Esophagus squamous epithelium (tissue), 5 donors: ENCODE measurements around the gene DUSP16. TPM values are rescaled to one million over a fixed set of nuclear protein-coding genes. Genes with fewer than 3 reads are reported as not detected.
A peak's percentile ranks its signal among the peaks of the same experiment; 100 is the strongest.

Source experiments
- DNase-seq: peaks from one replicate; lab custom pipeline; 2025; lab: John Stamatoyannopoulos, UW
- H3K27ac ChIP-seq, 4 donors: fragments of 200-600 bp; sonication (generic); one replicate each; pipeline ENCODE4 v1.5.1; 2016 to 2019; ENCODE audit warnings: mild to moderate bottlenecking in 1 of 4
- H3K27me3 ChIP-seq, 4 donors: fragments of 200-600 bp; sonication (generic); 1 replicate in 3 of 4; 2 replicates in 1 of 4; pipeline versions ENCODE4 v1.5.1 to v1.6.0; 2017 to 2021; ENCODE audit warnings: antibody characterized with exemption in 1 of 4
- H3K36me3 ChIP-seq, 3 donors: fragments of 200-600 bp; sonication (generic); one replicate each; pipeline ENCODE4 v1.5.1; 2016 to 2019
- H3K4me1 ChIP-seq, 3 donors: fragments of 200-600 bp; sonication (generic); one replicate each; pipeline ENCODE4 v1.5.1; 2017 to 2019
- H3K4me3 ChIP-seq, 4 donors: fragments of 200-600 bp; sonication (generic); 1 replicate in 3 of 4; 2 replicates in 1 of 4; pipeline ENCODE4 v1.5.1; 2016 to 2019; ENCODE audit warnings: mild to moderate bottlenecking in 2 of 4, moderate library complexity in 1 of 4
- H3K9me3 ChIP-seq, 3 donors: fragments of 200-600 bp; sonication (generic); one replicate each; pipeline ENCODE4 v1.5.1; 2016 to 2019
- POLR2A ChIP-seq, 4 donors: fragments of 450-650 bp; IDR thresholded peaks; one replicate each; pipeline ENCODE4 v1.6.1; 2017; ENCODE audit warnings: antibody characterized with exemption in 4 of 4, mild to moderate bottlenecking in 4 of 4, moderate library complexity in 3 of 4
- WGBS, 2 donors: methylation state at CpG; one replicate each; pipeline ENCODE4 v1.1.5; 2018; 5-methylcytosine and 5-hydroxymethylcytosine counted together
- intact Hi-C: fragments of 100-400 bp; cut with DNase I; formaldehyde crosslinking; loops from one replicate; pipeline ENCODE4 v1.15.0; 2022
- total RNA-seq, 4 donors: library from RNA; depleted of rRNA; stranded (reverse); fragments of >200 nt; gene quantifications; one replicate each; pipeline ENCODE4 v1.1.0, GENCODE V29; 2016
- TF ChIP-seq, protein P1 (sequence below), 6 experiments: fragments of 450-650 bp in 4 of 6; fragments of 200-600 bp in 2 of 6; sonication (generic) in 2 of 6; IDR thresholded peaks; one replicate each; pipeline ENCODE4 v1.5.1; 2016 to 2019; ENCODE audit warnings: antibody characterized with exemption in 6 of 6, mild to moderate bottlenecking in 4 of 6, moderate library complexity in 4 of 6
- donor health status: DM: yes; HTN: yes; CAD: no.

Gene DUSP16
- total RNA-seq, 4 donors from 2014 or later, result 15.6 to 27.9 (median 16.5) TPM

DNA sequence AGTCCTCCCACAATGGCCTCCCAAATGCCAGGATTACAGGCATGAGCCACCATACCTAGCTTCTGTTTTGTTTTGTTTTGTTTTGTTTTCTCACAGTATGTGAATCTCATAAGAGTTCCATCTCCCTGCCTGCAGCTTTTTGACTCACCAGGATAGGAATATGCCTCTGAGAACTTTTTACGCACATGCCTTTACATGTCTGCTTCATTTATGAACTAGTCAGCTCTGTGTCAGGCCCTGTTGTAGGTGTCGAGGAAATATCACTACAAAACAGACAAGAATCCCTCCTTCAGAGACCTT lies 116.8 kb downstream of the DUSP16 start:
- no peak for DNase-seq
- 30 to 57% methylated on average over 2 of the region's 2 CpGs for WGBS, 2 donors
- H3K36me3 ChIP-seq, result no peaks in the 10 kb centered on the region
- H3K9me3 ChIP-seq, result no peaks in the 10 kb centered on the region
- peaks cover 0 to 62% (median 35%) of the 10 kb centered on the region in 3 donors for H3K4me1 ChIP-seq
- TF ChIP-seq POLR2A (IDR thresholded peaks at IDR 0.05), result no peak
- TF ChIP-seq, protein P1, sequence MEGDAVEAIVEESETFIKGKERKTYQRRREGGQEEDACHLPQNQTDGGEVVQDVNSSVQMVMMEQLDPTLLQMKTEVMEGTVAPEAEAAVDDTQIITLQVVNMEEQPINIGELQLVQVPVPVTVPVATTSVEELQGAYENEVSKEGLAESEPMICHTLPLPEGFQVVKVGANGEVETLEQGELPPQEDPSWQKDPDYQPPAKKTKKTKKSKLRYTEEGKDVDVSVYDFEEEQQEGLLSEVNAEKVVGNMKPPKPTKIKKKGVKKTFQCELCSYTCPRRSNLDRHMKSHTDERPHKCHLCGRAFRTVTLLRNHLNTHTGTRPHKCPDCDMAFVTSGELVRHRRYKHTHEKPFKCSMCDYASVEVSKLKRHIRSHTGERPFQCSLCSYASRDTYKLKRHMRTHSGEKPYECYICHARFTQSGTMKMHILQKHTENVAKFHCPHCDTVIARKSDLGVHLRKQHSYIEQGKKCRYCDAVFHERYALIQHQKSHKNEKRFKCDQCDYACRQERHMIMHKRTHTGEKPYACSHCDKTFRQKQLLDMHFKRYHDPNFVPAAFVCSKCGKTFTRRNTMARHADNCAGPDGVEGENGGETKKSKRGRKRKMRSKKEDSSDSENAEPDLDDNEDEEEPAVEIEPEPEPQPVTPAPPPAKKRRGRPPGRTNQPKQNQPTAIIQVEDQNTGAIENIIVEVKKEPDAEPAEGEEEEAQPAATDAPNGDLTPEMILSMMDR (IDR thresholded peaks at IDR 0.05), result no peak
- H3K27me3 ChIP-seq, result no peaks in the 10 kb centered on the region
- H3K4me3 ChIP-seq, result no peak overlapping the region
- H3K27ac ChIP-seq, result no peak overlapping the region
- intact Hi-C loops, result no loop called here

DNA sequence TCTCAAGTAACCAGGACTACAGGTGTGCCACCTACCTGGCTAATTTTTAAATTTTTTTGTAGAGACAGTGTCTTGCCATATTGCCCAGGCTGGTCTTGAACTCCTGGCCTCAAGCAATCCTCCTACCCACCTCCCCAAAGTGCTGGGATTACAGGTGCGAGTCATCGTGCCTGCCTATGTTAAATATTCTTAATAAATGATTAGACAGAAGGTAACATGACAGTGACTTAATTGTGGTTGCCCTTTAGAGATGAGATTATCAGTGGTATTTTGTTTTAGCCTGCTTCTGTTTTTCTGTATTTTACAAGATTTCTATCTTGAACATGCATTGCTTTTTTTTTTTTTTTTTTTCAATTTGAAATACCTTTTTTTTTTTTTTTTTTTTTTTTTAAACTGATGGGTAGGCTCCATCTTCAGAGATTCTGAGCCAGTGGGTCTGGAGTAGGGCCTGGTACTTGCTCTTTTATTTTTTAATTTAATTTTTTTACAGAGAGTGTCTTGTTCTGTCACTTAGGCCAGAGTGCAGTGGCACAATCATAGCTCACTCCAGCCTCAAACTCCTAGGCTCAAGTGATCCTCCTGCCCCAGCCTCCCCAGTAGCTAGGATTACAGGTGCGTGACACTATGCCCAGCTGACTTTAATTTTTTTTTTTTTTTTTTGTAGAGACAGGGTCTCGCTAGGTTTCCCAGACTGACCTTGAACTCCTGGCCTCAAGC lies 117.3 kb downstream of the DUSP16 start:
- no peak for DNase-seq
- WGBS, 2 donors, result 74 to 86% methylated on average over 4 of the region's 4 CpGs
- H3K27ac ChIP-seq, result peak overlapping the region in 1 of 4 donors; percentile 73
- no peaks in the 10 kb centered on the region for H3K36me3 ChIP-seq
- H3K9me3 ChIP-seq, result no peaks in the 10 kb centered on the region
- H3K4me3 ChIP-seq, result no peak overlapping the region
- H3K4me1 ChIP-seq, result peaks cover 0 to 67% (median 35%) of the 10 kb centered on the region in 3 donors
- no peaks in the 10 kb centered on the region for H3K27me3 ChIP-seq
- no peak for TF ChIP-seq POLR2A (IDR thresholded peaks at IDR 0.05)
- TF ChIP-seq, protein P1 (IDR thresholded peaks at IDR 0.05), result no peak
- intact Hi-C loops, result no loop called here

DNA sequence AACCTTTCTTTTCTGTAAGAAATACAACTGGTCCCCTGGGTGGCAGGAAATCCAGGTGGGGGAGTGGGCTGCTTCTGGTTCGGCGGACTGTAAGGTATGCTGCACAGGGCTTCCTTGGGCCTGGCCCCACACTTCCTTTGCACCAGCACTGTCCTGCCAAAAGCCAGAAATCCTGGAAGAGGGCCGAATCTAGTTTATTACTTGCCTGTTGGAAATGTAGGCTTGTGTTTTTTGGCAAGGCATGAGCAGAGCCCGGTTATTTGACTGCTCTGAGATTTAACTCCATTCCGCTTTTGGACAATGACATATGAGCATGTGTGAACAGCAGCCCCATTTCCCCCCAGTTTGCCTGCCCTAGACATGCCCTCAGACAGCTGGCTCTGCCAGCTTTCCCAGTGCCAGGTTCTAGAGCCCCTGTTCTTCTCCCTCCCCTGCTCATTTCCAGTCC lies 119.2 kb downstream of the DUSP16 start:
- H3K27me3 ChIP-seq, result no peaks in the 10 kb centered on the region
- peaks cover 0 to 61% (median 30%) of the 10 kb centered on the region in 3 donors for H3K4me1 ChIP-seq
- WGBS, 2 donors, result 0 to 23% methylated on average over 2 to 5 of the region's 5 CpGs
- intact Hi-C loops, result no loop called here
- no peak overlapping the region for H3K4me3 ChIP-seq
- H3K27ac ChIP-seq, result peak overlapping the region; percentile 44 to 73 (median 60)
- H3K9me3 ChIP-seq, result no peaks in the 10 kb centered on the region
- no peak for DNase-seq
- TF ChIP-seq, protein P1 (IDR thresholded peaks at IDR 0.05), result no peak
- no peak for TF ChIP-seq POLR2A (IDR thresholded peaks at IDR 0.05)
- no peaks in the 10 kb centered on the region for H3K36me3 ChIP-seq

DNA sequence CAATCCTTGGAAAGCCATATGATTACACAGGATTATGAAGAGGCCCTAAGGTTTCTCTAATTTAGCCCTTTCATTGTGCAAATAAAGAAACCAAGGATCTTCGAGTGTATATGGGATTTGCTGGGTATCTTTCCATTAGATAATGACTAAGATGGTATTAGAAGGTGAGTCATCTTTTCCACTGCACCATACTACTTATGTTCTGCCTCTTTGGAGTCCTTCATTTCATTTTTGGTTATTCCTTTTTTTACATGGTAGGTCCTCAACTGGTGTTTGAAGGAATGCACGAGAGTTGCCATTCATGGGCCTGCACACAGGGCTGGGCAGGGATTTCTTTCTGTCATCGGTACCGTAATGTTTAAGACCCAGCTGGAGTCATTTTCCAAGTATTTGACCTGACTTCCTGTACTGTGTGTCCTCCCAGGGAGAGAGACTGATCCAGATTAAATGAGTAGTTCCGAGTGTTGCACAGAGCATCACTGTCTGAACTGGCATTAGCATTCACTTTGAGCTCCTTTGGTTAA lies 120.1 kb downstream of the DUSP16 start:
- Histone ChIP-seq H3K27me3 (no peaks in the 10 kb centered on the region), H3K27ac (peak overlapping the region; percentile 44 to 73 (median 60)), H3K9me3 (no peaks in the 10 kb centered on the region), H3K36me3 (no peaks in the 10 kb centered on the region), H3K4me3 (no peak overlapping the region), H3K4me1 (peaks cover 0 to 61% (median 30%) of the 10 kb centered on the region in 3 donors)
- no peak for TF ChIP-seq POLR2A (IDR thresholded peaks at IDR 0.05)
- TF ChIP-seq, protein P1 (IDR thresholded peaks at IDR 0.05), result no peak
- DNase-seq, result no peak
- WGBS, 2 donors, result 48 to 73% methylated on average over 5 of the region's 5 CpGs
- intact Hi-C loops, result no loop called here

DNA sequence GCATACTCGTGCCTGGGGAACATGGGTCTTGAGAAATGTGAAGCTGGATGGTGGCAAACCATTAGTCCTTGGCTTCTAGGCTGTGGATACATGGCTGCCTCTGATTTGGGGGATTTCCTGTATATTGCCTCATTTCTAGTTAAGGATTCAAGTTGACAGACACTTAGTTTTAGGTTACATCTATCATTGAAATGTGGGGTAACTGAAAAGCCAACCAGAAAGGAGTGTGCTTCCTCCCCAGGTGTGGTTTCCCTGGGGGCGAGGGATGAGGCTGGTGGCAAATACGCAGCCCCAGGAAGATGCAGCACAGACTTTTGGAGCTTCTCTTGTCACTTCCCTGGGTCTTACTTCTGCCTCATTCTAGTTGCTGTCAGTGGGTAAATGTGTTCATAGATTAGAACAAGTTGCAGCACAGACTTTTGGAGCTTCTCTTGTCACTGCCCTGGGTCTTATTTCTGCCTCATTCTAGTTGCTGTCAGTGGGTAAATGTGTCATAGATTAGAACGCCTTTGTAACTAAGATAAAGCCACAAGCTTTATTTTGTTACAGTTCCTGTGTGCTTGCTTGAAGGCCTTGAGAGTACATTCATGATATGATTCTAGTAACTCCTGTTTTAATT lies 120.7 kb downstream of the DUSP16 start:
- peaks cover 0 to 5% (median 0%) of the 10 kb centered on the region in 3 donors for H3K36me3 ChIP-seq
- no peak for DNase-seq
- WGBS, 2 donors, result 46 to 61% methylated on average over 4 of the region's 4 CpGs
- H3K9me3 ChIP-seq, result no peaks in the 10 kb centered on the region
- no peak overlapping the region for H3K4me3 ChIP-seq
- H3K27me3 ChIP-seq, result no peaks in the 10 kb centered on the region
- peaks cover 0 to 61% (median 30%) of the 10 kb centered on the region in 3 donors for H3K4me1 ChIP-seq
- peak overlapping the region; percentile 44 to 73 (median 60) for H3K27ac ChIP-seq
- intact Hi-C loops, result no loop called here
- TF ChIP-seq, protein P1 (IDR thresholded peaks at IDR 0.05), result no peak
- peak in 1 of 4 donors; percentile 38 for TF ChIP-seq POLR2A (IDR thresholded peaks at IDR 0.05)
